H1 (cell line): ENCODE results near the gene HMOX2. TPM values are rescaled to one million over a fixed set of nuclear protein-coding genes. Genes with fewer than 3 reads are reported as not detected.

Source experiments
- polyA plus RNA-seq, 7 experiments: library from polyadenylated mRNA; depleted of rRNA in 3 of 7; stranded (reverse) in 5 of 7; unstranded in 2 of 7; fragments of >200 nt in 5 of 7; fragments of 200-250 nt in 2 of 7; gene quantifications; 1 replicate in 5 of 7; 2 replicates in 1 of 7; 4 replicates in 1 of 7; pipeline versions ENCODE4 v1.2.1 to v1.2.3, GENCODE V29; 2011 to 2013; ENCODE audit warnings: missing spikeins in 2 of 7, mixed read lengths in 2 of 7
- small RNA-seq: library from polyadenylated mRNA; stranded (forward); fragments of <200 nt; extraction: miRNeasy Mini kit (QIAGEN cat#:217004); gene quantifications from one replicate; pipeline ENCODE3, GENCODE V24; 2013; ENCODE audit not compliant: insufficient read depth
- total RNA-seq: library from RNA; stranded (reverse); fragmentation: NEBNext Ultra II Directional; extraction: Animal tissue kit (Norgen Biotek cat#: 25700); gene quantifications from 2 replicates; pipeline ENCODE4 v1.2.1, GENCODE V29; 2021

Gene HMOX2
- total and polyA plus RNA-seq, 2 of the 8 experiments (the other 6 are each of a cell fraction or from before 2014, with no cell fraction given): 36.5 to 48.4 TPM

Small RNA genes lying within 50 kb of the gene (small RNA-seq; reads per million reads assigned to genes)
- not detected for gene AC012676.2

Other genes with a start within 250 kb of the HMOX2 start
- gene SRL, start 234.3 kb upstream of the HMOX2 start, total RNA-seq: 0.08 TPM in 1 of 2 replicates, not detected in the other
- gene SRL, start 234.3 kb upstream of the HMOX2 start, polyA plus RNA-seq (2011; rRNA removed): 0.05 and 0.09 TPM in 2 replicates
- 41.0 and 41.6 TPM in 2 replicates for gene TFAP4, start 203.4 kb upstream of the HMOX2 start, total RNA-seq
- 16.1 and 21.3 TPM in 2 replicates for gene TFAP4, start 203.4 kb upstream of the HMOX2 start, polyA plus RNA-seq (2011; rRNA removed)
- 17.4 and 18.6 TPM in 2 replicates for gene GLIS2, start 160.3 kb upstream of the HMOX2 start, total RNA-seq
- gene GLIS2, start 160.3 kb upstream of the HMOX2 start, polyA plus RNA-seq (2011; rRNA removed): 4.3 and 7.6 TPM in 2 replicates
- 78.3 and 84.4 TPM in 2 replicates for gene PAM16, start 125.1 kb upstream of the HMOX2 start, total RNA-seq
- 198 and 228 TPM in 2 replicates for gene PAM16, start 125.1 kb upstream of the HMOX2 start, polyA plus RNA-seq (2011; rRNA removed)
- 9.6 and 10.1 TPM in 2 replicates for gene VASN, start 104.5 kb upstream of the HMOX2 start, total RNA-seq
- gene VASN, start 104.5 kb upstream of the HMOX2 start, polyA plus RNA-seq (2011; rRNA removed): 11.3 and 25.2 TPM in 2 replicates
- gene CORO7, start 59.8 kb upstream of the HMOX2 start, total RNA-seq: 25.8 and 29.8 TPM in 2 replicates
- gene CORO7, start 59.8 kb upstream of the HMOX2 start, polyA plus RNA-seq (2011; rRNA removed): 25.2 and 45.7 TPM in 2 replicates
- 58.0 and 59.1 TPM in 2 replicates for gene DNAJA3, start 50.5 kb upstream of the HMOX2 start, total RNA-seq
- gene DNAJA3, start 50.5 kb upstream of the HMOX2 start, polyA plus RNA-seq (2011; rRNA removed): 37.3 and 50.5 TPM in 2 replicates
- 66.8 and 72.5 TPM in 2 replicates for gene NMRAL1, start 1.8 kb upstream of the HMOX2 start, total RNA-seq
- gene NMRAL1, start 1.8 kb upstream of the HMOX2 start, polyA plus RNA-seq (2011; rRNA removed): 143 and 196 TPM in 2 replicates
- 73.7 and 76.3 TPM in 2 replicates for gene CDIP1, start 62.4 kb downstream of the HMOX2 start, total RNA-seq
- gene CDIP1, start 62.4 kb downstream of the HMOX2 start, polyA plus RNA-seq (2011; rRNA removed): 56.6 and 91.0 TPM in 2 replicates
- gene C16orf96, start 79.9 kb downstream of the HMOX2 start, total RNA-seq: 1.3 and 1.6 TPM in 2 replicates
- 1.0 and 1.8 TPM in 2 replicates for gene C16orf96, start 79.9 kb downstream of the HMOX2 start, polyA plus RNA-seq (2011; rRNA removed)
- gene UBALD1, start 138.5 kb downstream of the HMOX2 start, total RNA-seq: 52.2 and 62.0 TPM in 2 replicates
- gene UBALD1, start 138.5 kb downstream of the HMOX2 start, polyA plus RNA-seq (2011; rRNA removed): 28.6 and 48.9 TPM in 2 replicates
- 79.4 and 82.3 TPM in 2 replicates for gene MGRN1, start 148.4 kb downstream of the HMOX2 start, total RNA-seq
- 15.0 and 30.1 TPM in 2 replicates for gene MGRN1, start 148.4 kb downstream of the HMOX2 start, polyA plus RNA-seq (2011; rRNA removed)
- gene NUDT16L1, start 217.2 kb downstream of the HMOX2 start, total RNA-seq: 34.8 and 41.3 TPM in 2 replicates
- 77.3 and 112 TPM in 2 replicates for gene NUDT16L1, start 217.2 kb downstream of the HMOX2 start, polyA plus RNA-seq (2011; rRNA removed)